Measurements from ENCODE around the gene LIPJ.

LIPJ gene

DNA sequence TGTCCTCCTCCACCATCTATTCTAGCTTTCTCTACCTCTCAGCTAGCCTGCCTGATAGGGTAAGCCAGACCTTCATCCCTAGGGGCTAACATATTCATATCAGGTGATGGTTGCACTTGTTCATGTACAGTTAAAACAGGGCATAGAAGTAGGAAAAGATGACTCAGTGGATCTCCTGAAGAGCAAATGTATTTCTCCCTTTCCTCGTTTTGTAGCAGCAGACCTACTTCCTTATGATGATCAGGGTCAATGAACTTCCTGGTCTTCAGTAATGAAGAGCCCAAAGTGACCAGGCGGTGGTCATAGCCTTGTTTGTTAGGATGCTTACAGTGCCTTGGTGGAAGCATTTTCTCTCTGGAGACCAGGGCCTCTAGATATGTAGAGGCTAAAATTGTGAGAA lies 6.3 kb downstream of the LIPJ start:
- in situ Hi-C loops (cut with MboI; ENCODE audit: low sequenced_read_pairs) = no loop called here

DNA sequence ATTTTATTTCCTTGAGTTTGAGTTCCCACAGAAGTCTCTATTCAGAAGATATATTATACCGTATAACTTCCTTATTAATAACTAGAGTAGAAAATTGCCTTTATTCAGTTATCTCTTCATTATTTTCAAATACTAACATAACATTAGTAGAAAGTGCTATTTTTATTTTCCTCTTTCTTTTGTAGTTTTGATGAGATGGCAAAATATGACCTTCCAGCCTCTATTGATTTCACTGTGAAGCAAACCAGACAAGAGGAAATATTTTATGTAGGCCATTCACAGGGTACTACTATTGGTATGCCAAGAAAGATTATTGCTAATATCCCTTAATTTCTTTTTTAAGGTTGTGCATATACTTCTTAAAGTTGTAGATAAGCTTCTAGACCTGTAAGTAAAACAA lies 7.9 kb downstream of the LIPJ start:
- in situ Hi-C loops (cut with MboI; ENCODE audit: low sequenced_read_pairs) = no loop called here

DNA sequence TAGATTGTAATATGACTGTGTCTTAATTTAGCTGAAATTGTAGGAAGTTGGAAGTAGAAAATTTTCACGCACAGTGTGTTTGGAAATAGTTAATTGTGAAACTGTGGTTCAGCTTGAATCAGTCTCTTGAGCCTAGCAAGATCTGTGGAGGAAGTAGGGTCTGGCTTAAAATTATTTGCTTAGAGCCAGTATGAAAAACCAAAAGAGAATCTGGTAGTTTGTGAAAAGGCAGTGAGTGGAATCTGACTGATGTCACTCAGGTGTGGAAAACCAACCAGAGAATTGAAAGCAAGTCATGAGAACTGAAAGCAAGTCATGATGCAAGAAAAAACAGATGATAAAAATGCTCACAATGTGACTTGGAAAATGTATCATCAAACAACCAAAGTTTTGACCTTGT lies 11.5 kb downstream of the LIPJ start:
- in situ Hi-C loops (cut with MboI; ENCODE audit: low sequenced_read_pairs) = no loop called here

DNA sequence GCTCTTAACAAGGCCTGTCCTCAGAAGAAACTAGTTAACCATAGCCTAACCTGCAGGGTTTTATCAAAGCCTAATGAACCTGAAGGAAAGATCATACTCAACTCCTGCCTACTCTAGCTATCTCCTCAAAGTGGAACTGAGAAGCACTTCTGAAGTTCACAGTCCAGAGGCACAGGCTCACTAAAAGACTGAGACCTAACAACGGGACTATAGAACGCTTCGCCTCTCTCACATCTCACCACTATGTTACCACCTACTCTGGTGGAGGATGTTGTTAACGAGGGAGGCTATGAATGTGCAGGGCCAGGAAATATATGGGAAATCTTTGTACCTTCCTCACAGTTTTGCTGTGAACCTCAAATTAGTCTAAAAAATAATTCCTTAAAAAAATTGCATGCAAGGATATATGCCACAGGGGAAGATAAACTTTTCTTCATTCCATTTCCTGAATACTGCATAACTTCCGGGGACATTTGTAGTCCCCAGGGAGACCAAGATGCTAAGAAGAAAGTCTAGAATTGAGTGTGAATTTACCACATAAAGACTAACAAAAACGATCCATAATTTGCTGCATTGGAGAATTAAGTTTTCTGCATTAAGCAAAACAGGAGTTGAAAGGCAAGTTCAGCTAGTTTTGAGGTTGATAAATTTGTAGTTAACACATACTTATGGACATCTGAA lies 21.6 kb downstream of the LIPJ start:
- in situ Hi-C loops (cut with MboI; ENCODE audit: low sequenced_read_pairs) = no loop called here

DNA sequence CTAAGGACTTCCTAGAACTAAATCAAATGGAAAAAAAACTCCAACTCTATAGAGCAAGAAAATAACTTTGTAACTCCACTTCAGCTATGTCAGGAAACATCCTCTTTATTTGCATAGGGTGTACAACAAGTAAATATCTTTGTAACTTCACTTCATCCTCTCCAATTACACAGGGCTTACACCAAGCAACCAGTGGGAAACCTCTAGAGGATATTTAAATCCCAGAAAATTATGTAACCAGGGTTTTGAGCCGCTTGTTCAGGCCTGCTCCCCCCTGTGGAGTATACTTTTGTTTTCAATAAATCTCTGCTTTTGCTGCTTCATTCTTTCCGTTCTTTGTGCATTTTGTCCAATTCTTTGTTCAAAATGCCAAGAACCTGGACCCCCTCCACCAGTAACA lies 22.2 kb downstream of the LIPJ start:
- in situ Hi-C loops (cut with MboI; ENCODE audit: low sequenced_read_pairs) = no loop called here

DNA sequence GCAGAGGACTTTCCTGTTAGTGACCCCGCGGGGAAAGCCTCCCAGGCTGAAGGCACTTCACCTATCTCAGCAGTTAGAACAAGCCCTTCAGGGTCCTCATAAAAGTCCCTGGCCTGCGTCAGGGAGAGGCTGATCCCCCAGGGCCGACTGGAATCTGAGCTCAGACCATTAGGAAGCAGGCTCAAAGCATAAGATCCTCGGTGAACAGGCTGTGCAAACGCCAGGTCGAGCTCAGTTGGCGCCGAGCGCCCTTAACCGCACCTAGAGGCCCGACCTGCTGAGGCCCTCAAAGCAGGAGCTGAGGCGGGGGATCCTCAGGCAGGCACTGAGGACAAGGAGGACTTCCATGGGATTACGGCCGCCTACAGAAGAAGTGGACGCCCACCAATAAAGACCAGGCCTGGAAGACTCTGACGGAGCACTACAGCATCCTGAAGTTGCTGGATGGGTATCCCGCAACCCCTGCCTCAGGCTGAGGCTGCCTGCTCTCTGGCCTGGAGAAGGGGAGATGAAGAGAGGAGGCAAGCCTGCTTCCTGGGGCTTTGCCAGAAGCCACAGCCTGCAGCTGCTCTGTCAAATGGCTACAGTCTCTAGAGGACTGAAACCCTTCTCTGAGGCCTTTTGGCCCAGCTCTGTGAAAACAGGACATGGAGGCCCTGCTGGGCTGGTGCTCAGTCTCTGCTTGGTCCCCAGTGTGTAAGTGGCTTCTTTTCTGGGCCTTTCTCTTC lies 29.9 kb downstream of the LIPJ start:
- in situ Hi-C loops (cut with MboI; ENCODE audit: low sequenced_read_pairs) = no loop called here

DNA sequence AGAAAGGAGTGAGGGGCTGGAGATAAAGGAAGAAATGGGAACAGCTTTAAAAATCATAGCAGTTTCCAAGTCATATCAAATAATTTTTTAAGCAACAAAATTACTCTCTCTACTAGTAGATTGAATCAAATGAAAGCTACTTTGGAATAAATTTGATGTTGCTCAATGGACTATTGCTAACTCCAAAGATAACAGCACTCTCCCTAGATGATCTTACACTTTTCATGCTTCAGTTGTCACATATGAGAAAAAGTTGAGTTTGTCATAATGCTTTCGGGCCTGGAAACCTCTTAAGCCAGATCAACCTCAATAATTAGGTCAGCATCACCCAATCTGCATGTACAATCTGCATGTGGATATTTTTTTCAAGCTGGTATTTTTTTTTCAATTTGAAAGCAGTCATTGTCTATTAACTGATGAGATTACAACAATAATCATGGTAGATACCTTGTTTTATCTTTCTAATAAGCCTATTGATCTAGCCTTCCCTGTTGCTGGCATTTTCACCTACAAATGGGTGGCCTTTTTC lies 31.3 kb downstream of the LIPJ start:
- in situ Hi-C loops (cut with MboI; ENCODE audit: low sequenced_read_pairs) = no loop called here

DNA sequence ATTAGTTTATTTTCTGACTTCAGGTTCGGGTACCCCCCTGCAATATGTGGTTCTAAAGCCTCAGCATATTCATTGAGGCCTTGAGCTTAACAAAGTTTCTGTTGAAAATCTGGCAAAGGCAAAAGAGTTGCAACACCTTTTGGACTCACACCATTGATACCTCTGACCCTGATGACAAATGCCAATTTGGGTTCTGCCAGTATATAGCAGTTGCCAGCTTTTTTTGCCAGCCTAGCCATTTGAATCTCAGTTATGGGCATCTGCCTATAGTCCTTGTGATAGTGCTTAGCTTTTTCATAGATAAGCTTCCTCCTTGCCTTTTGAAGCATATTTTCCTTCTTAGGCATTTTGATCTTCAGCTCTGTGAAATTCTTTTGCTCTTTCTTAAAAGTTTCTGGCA lies 31.9 kb downstream of the LIPJ start:
- in situ Hi-C loops (cut with MboI; ENCODE audit: low sequenced_read_pairs) = no loop called here

DNA sequence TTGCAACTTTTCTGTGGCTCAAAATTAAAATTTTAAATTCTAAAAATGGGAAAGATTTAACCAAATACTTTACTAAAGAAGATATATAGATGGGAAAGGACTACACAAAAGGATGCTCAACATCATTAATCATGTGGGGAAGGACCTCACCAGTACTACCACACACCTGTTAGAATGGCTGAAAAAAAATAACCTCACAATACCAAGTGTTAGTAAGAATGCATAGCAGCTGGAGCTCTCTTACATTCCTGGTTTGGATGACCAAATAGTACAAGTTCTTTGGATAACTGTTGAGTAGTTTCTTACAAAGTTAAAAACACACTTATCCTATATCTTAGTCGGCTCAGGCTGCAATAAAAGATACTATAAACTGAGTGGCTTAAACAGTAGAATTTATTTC lies 33.9 kb downstream of the LIPJ start:
- in situ Hi-C loops (cut with MboI; ENCODE audit: low sequenced_read_pairs) = no loop called here

DNA sequence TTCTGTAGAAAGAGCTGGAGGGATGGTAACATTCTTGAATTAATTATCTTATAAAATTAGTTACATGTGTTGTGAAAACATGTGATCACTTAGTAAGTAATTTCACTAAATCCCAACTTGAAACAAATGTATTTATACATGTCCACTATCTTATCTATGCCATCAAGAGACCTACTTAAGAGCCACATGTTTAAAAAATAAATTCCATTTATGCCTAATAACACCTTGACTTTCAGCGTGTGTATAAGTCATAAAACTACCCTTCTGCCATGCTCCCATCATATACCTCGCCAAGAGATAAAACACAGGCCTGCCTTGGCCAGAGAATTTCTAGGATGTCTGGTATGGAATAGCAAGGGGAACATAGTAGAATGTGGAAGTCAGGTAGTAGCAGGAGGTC lies 37.3 kb downstream of the LIPJ start:
- in situ Hi-C loops (cut with MboI; ENCODE audit: low sequenced_read_pairs) = no loop called here

DNA sequence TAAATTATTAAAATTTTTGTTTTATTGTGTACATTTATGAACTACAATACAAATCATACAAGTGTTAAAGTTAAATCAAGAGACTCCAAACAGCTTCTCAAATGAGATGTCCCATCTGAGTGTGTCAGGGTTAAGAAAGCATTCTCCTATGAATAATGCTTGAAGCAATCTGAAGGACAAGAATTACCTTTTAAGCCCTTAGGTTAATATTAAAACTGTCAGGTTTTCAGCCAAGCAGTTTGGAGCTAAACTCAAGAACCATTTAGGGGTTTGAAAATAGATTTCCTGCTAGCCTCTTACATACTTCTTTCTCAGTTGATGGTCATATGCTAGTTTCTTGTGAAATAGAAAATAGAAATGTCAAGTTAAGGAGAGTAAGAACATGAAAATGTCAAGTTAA lies 38.3 kb downstream of the LIPJ start:
- in situ Hi-C loops (cut with MboI; ENCODE audit: low sequenced_read_pairs) = no loop called here

DNA sequence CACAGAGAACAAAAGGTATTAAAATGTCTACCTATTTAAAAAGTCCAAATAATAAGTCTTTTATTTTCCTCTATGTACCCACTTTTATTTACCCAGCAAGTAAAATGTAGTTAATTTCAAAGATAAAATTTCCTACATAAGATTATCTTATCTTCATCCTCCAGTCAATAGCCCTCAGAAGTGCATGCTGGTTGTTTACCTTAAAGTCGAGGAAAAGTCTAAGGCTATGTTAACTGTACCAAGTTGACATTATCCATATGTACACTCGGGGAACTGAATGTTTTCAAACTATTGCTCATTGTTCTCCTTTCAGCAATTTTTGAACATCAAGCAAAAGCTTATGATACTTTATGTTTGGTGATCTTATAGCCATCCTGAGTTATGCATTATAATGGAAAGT lies 53.6 kb downstream of the LIPJ start:
- in situ Hi-C loops (cut with MboI; ENCODE audit: low sequenced_read_pairs) = no loop called here

DNA sequence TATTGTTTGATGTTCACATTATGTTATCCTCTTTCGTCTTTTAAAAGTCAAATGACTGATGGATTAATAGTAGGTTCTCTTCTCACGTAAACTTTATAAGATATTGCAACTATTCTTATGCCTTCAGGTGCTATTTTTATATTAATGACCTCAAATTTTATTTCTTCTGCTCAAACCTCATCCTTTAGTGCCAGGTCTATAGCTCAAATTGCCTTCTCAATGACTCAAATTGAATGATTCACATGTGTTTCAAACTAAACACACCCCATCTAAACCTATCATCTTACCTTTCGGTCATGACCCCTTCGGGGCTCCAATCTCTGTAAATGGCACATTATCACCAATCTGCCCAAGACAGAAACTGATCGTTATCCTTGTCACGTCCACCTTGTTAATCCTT lies 55.6 kb downstream of the LIPJ start:
- in situ Hi-C loops (cut with MboI; ENCODE audit: low sequenced_read_pairs) = no loop called here

DNA sequence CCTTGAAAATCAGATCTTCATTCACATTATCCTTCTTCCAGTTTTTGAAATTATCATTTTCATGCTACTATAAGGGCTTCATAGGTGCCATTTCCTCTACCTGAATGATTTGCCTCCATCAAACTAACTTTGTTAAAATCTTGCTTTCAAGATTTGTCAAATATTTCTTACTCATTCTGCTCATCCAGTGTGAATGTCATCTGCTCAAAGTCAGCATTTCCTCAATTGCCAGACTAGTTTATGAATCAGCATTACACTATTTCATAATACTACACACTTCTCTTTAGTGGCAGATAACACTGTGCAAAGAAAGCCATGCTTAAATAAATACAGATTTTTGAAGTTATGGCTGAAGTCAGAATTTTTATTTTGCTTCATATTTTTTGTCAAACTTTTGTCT lies 56.4 kb downstream of the LIPJ start:
- in situ Hi-C loops (cut with MboI; ENCODE audit: low sequenced_read_pairs) = no loop called here

DNA sequence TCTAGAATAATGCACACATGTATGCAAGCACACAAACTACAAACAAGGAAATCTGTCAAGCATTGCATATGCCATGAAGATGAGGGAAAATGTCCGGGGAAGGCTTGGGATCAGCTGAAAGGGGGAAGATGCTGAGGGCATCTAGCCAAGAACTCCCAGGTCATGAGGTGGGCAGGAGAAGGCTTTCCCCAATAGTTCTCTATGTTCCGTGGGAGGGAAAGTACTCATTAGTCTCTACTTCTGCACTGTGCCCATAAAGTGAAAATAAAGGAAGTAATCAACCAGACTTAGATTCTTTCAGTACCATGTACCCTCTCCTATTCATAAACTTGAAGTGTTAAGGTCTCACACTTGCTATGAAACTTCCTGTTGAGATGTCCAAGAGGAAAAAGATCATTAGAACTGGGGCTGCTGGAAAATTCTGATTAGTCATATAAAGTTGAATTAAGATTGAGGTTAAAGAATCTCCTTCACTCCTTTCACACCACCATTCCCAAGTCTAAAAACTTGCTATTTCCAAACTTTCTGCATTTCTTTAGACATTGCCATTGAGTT lies 60.6 kb downstream of the LIPJ start:
- in situ Hi-C loops (cut with MboI; ENCODE audit: low sequenced_read_pairs) = no loop called here

DNA sequence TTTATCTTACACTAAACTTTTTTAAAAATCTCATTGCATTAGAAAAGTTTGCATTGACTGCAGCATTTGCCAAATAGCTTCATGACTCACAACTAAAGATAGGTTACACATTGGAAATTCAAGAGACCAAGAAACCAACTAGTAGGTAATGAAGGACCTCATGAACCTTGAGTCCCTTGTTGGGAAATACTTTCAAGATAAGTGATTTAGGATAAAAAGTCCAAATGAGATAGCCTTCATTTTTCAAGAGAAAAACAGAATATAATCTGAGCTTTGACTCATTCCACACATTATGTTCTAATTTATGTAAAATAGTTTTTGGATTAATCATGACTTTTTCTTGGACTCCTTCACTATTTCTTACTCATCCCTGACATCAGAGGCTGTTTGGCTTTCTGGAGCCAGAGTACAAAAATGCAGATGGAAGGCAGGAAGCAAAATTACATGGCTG lies 64.6 kb downstream of the LIPJ start:
- in situ Hi-C loops (cut with MboI; ENCODE audit: low sequenced_read_pairs) = no loop called here

DNA sequence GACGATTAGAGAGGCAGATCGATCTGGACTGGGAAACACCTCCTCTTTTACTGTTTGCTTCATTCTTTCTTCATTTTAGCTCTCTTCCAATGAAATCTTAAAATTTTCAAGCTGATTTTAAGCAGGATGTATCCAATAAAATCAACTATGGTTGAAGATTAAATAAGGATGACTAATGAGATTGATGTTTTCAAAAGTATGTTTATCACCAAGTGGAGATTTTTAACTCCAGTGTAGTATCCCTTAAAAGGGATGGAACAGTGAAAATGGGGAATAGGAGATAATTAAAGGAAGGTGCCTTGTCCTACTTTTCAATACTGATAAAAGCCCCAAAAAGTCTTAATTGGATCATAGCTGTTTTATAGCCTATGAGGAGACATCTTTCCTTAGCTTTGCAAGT lies 66.1 kb downstream of the LIPJ start:
- in situ Hi-C loops (cut with MboI; ENCODE audit: low sequenced_read_pairs) = no loop called here

Data from HL-60/S4 treated with phorbol 12-myristate 13-acetate at 8.2 ng/mL for 4 days and 3 days (cell line).